Keratinocyte (primary cell): ENCODE data around the gene CCNG2. TPM values are rescaled to one million over a fixed set of nuclear protein-coding genes. Genes with fewer than 3 reads are reported as not detected.

Experiments
- DNase-seq: peaks from one replicate; pipeline ENCODE4 v3.0.0-alpha.2; 2011; ENCODE audit warnings: low read depth, missing footprints, low spot score
- FAIRE-seq: peaks from 2 replicates; lab custom pipeline; 2011; peaks lifted over from hg19 to GRCh38; lab: Jason Lieb, UNC
- H2AFZ ChIP-seq: 2 replicates; pipeline ENCODE4 v1.6.0; 2012; ENCODE audit warnings: low read length, control low read depth, inconsistent platforms; ENCODE audit not compliant: control insufficient read depth
- H3K27ac ChIP-seq: 2 replicates; pipeline ENCODE4 v1.5.1; 2011; ENCODE audit warnings: low read length; ENCODE audit not compliant: control insufficient read depth, insufficient read depth
- H3K27me3 ChIP-seq: 3 replicates; pipeline ENCODE4 v1.6.0; 2011; ENCODE audit warnings: low read length; ENCODE audit not compliant: control insufficient read depth, insufficient read depth; ENCODE audit errors: extremely low read depth
- H3K36me3 ChIP-seq, 2 experiments: 2 replicates in 1 of 2; 3 replicates in 1 of 2; pipeline ENCODE4 v1.5.1; 2011; ENCODE audit warnings: low read length in 2 of 2, mild to moderate bottlenecking in 1 of 2; ENCODE audit not compliant: control insufficient read depth in 2 of 2, insufficient read depth in 2 of 2; ENCODE audit errors: extremely low read depth in 1 of 2
- H3K4me1 ChIP-seq: 3 replicates; pipeline ENCODE4 v1.5.1; 2011; ENCODE audit warnings: low read length; ENCODE audit not compliant: control insufficient read depth, insufficient read depth; ENCODE audit errors: extremely low read depth
- H3K4me2 ChIP-seq: 3 replicates; pipeline ENCODE4 v1.6.0; 2011; ENCODE audit warnings: low read depth, low read length; ENCODE audit not compliant: control insufficient read depth, insufficient read depth; ENCODE audit errors: extremely low read depth
- H3K4me3 ChIP-seq, 3 experiments: fragments of 200-600 bp in 1 of 3; sonication (generic) in 1 of 3; 2 replicates in 2 of 3; 3 replicates in 1 of 3; pipeline ENCODE4 v1.5.1; 2011 to 2016; ENCODE audit warnings: low read length in 3 of 3, mild to moderate bottlenecking in 3 of 3, control low read depth in 2 of 3, inconsistent platforms in 1 of 3, low read depth in 1 of 3, mixed read lengths in 1 of 3, mixed run types in 1 of 3, moderate library complexity in 1 of 3; ENCODE audit not compliant: control insufficient read depth in 2 of 3, insufficient read depth in 2 of 3; ENCODE audit errors: extremely low read depth in 1 of 3
- H3K79me2 ChIP-seq: 2 replicates; pipeline ENCODE4 v1.6.0; 2012; ENCODE audit warnings: low read length; ENCODE audit not compliant: control insufficient read depth, insufficient read depth
- H3K9ac ChIP-seq: 3 replicates; pipeline ENCODE4 v1.6.0; 2011; ENCODE audit warnings: low read length; ENCODE audit not compliant: control insufficient read depth, insufficient read depth; ENCODE audit errors: extremely low read depth
- H3K9me1 ChIP-seq: 3 replicates; pipeline ENCODE4 v1.6.0; 2011; ENCODE audit warnings: low read length; ENCODE audit not compliant: control insufficient read depth, insufficient read depth; ENCODE audit errors: extremely low read depth
- H3K9me3 ChIP-seq: 2 replicates; pipeline ENCODE4 v1.5.1; 2012; ENCODE audit warnings: low read depth, low read length; ENCODE audit not compliant: control insufficient read depth
- H4K20me1 ChIP-seq: 3 replicates; pipeline ENCODE4 v1.6.0; 2011; ENCODE audit warnings: low read length; ENCODE audit not compliant: control insufficient read depth, insufficient read depth; ENCODE audit errors: extremely low read depth
- CTCF ChIP-seq, 3 experiments: IDR thresholded peaks in 1 of 3; conservative IDR thresholded peaks in 1 of 3; optimal IDR thresholded peaks in 1 of 3; 2 replicates in 2 of 3; 3 replicates in 1 of 3; pipeline versions ENCODE3 to v1.5.1; 2011; ENCODE audit warnings: low read length in 3 of 3, mild to moderate bottlenecking in 3 of 3, moderate library complexity in 2 of 3, control low read depth in 1 of 3, inconsistent platforms in 1 of 3; ENCODE audit not compliant: insufficient read depth in 2 of 3; ENCODE audit errors: extremely low read depth in 1 of 3
- EZH2 ChIP-seq: IDR thresholded peaks from one replicate; pipeline ENCODE4 v1.6.1; 2012; ENCODE audit warnings: inconsistent platforms, mild to moderate bottlenecking, low read length, moderate library complexity
- dilution Hi-C: fragments of 300-500 bp; cut with MboI; formaldehyde crosslinking; loops from one replicate; pipeline ENCODE4 v1.7.0; 2020; ENCODE audit warnings: low sequenced_read_pairs; ENCODE audit not compliant: extremely low pct_ligation_motif_present
- polyA plus RNA-seq, 5 experiments: library from polyadenylated mRNA; depleted of rRNA in 3 of 5; stranded (reverse) in 3 of 5; stranded (forward) in 1 of 5; unstranded in 1 of 5; fragments of >200 nt; gene quantifications; 1 replicate in 1 of 5; 2 replicates in 3 of 5; 3 replicates in 1 of 5; pipeline versions ENCODE4 v1.2.1 to v1.2.3, GENCODE V29; 2011 to 2012; ENCODE audit warnings: missing spikeins in 2 of 5, low read depth in 1 of 5, low replicate concordance in 1 of 5

The CCNG2 gene
- polyA plus RNA-seq, 1 donor (not counting 4 experiments of a cell fraction or from before 2014, with no cell fraction given): 96.9 TPM

- Histone ChIP-seq H3K4me2 (no peak overlapping the region), H3K27ac (no peak overlapping the region), H3K4me3 (no peak overlapping the region), H3K4me1 (peaks cover 7% of the 10 kb centered on the region), H4K20me1 (no peaks in the 10 kb centered on the region), H3K9ac (no peak overlapping the region), H3K9me3 (no peaks in the 10 kb centered on the region), H3K9me1 (no peaks in the 10 kb centered on the region), H2AFZ (no peak overlapping the region), H3K27me3 (no peaks in the 10 kb centered on the region), H3K79me2 (no peaks in the 10 kb centered on the region), H3K36me3 (no peaks in the 10 kb centered on the region)
- no peak for TF ChIP-seq EZH2
- TF ChIP-seq CTCF (optimal IDR thresholded peaks at IDR 0.05 in 1 of 3, IDR thresholded peaks at IDR 0.05 in 1 of 3, conservative IDR thresholded peaks at IDR 0.05 in 1 of 3; ENCODE audit: extremely low read depth in 1 of 3, insufficient read depth in 2 of 3, low read length in 3 of 3): no peak
- no peak for FAIRE-seq
- dilution Hi-C loops: no loop called here
- no peak for DNase-seq
These were observed 30.2 kb upstream of the CCNG2 start for GRCh38 chr4:77126809-77127208.

GRCh38 chr4:77127215-77127614 lies 29.8 kb upstream of the CCNG2 start:
- H3K36me3 ChIP-seq: no peaks in the 10 kb centered on the region
- dilution Hi-C loops: no loop called here
- no peaks in the 10 kb centered on the region for H3K9me1 ChIP-seq
- TF ChIP-seq EZH2 (no peak), CTCF (optimal IDR thresholded peaks at IDR 0.05 in 1 of 3, IDR thresholded peaks at IDR 0.05 in 1 of 3, conservative IDR thresholded peaks at IDR 0.05 in 1 of 3; ENCODE audit: extremely low read depth in 1 of 3, insufficient read depth in 2 of 3, low read length in 3 of 3) (no peak)
- H3K79me2 ChIP-seq: no peaks in the 10 kb centered on the region
- no peak for FAIRE-seq
- no peaks in the 10 kb centered on the region for H3K9me3 ChIP-seq
- no peak overlapping the region for H3K4me3 ChIP-seq
- peaks cover 7% of the 10 kb centered on the region for H3K4me1 ChIP-seq
- no peaks in the 10 kb centered on the region for H4K20me1 ChIP-seq
- no peak overlapping the region for H3K9ac ChIP-seq
- H3K27ac ChIP-seq: no peak overlapping the region
- no peak overlapping the region for H2AFZ ChIP-seq
- no peaks in the 10 kb centered on the region for H3K27me3 ChIP-seq
- no peak overlapping the region for H3K4me2 ChIP-seq
- DNase-seq: no peak
